GM23338 (cell line): ENCODE measurements around the gene ARHGEF10L. TPM values are rescaled to one million over a fixed set of nuclear protein-coding genes. Genes with fewer than 3 reads are reported as not detected.

Source experiments
- ATAC-seq: fragments of 200-7000 bp; cut with Tn5 transposase; 3 replicates; pipeline ENCODE4 v1.9.1; 2020
- DNase-seq: peaks from one replicate; pipeline ENCODE4 v3.0.0-alpha.2; 2015; ENCODE audit warnings: low spot score
- H2AFZ ChIP-seq: fragments of 200-600 bp; sonication (generic); 2 replicates; pipeline ENCODE4 v1.8.0; 2016; ENCODE audit warnings: antibody characterized with exemption, mild to moderate bottlenecking, moderate library complexity
- H3F3A ChIP-seq: fragments of 200-600 bp; sonication (generic); replicated peaks from 2 replicates; pipeline ENCODE4 v1.8.0; 2017; ENCODE audit warnings: antibody characterized with exemption, mixed run types, low read depth
- H3K27ac ChIP-seq: fragments of 200-600 bp; sonication (generic); 2 replicates; pipeline ENCODE4 v1.6.1; 2016; ENCODE audit warnings: low read depth
- H3K27me3 ChIP-seq: fragments of 200-600 bp; sonication (generic); 2 replicates; pipeline ENCODE4 v1.8.0; 2016; ENCODE audit warnings: mild to moderate bottlenecking, mixed run types, moderate library complexity; ENCODE audit not compliant: insufficient read depth
- H3K36me3 ChIP-seq: fragments of 200-600 bp; sonication (generic); 2 replicates; pipeline ENCODE4 v1.8.0; 2016; ENCODE audit warnings: mild to moderate bottlenecking; ENCODE audit not compliant: insufficient read depth
- H3K4me1 ChIP-seq: fragments of 200-600 bp; sonication (generic); 2 replicates; pipeline ENCODE4 v1.8.0; 2016; ENCODE audit warnings: mild to moderate bottlenecking, moderate library complexity; ENCODE audit not compliant: insufficient read depth
- H3K4me2 ChIP-seq: fragments of 200-600 bp; sonication (generic); 2 replicates; pipeline ENCODE4 v1.7.1; 2017; ENCODE audit warnings: mixed run types
- H3K4me3 ChIP-seq: fragments of 200-600 bp; sonication (generic); 2 replicates; pipeline ENCODE4 v1.6.1; 2016; ENCODE audit warnings: mixed run types
- H3K79me2 ChIP-seq: fragments of 200-600 bp; sonication (generic); replicated peaks from 2 replicates; pipeline ENCODE4 v1.8.0; 2017; ENCODE audit warnings: mild to moderate bottlenecking; ENCODE audit not compliant: insufficient read depth
- H3K9me2 ChIP-seq: fragments of 200-600 bp; sonication (generic); 2 replicates; pipeline ENCODE4 v1.8.0; 2017; ENCODE audit not compliant: insufficient read depth
- H4K20me1 ChIP-seq: fragments of 200-600 bp; sonication (generic); replicated peaks from 2 replicates; pipeline ENCODE4 v1.8.0; 2017; ENCODE audit warnings: mild to moderate bottlenecking; ENCODE audit not compliant: insufficient read depth
- H3K27ac Mint-ChIP-seq: 2 replicates; pipeline ENCODE4 v1.8.0; 2020; ENCODE audit warnings: inconsistent platforms, mild to moderate bottlenecking, moderate library complexity, mixed read lengths
- H3K27me3 Mint-ChIP-seq: 3 replicates; pipeline ENCODE4 v1.8.0; 2022; ENCODE audit warnings: low read depth, mild to moderate bottlenecking, moderate library complexity, mixed read lengths, inconsistent platforms; ENCODE audit not compliant: insufficient read depth, poor library complexity
- H3K36me3 Mint-ChIP-seq: 3 replicates; pipeline ENCODE4 v1.8.0; 2021; ENCODE audit warnings: low read depth, mild to moderate bottlenecking, inconsistent platforms, moderate library complexity, mixed read lengths
- H3K4me1 Mint-ChIP-seq: 3 replicates; pipeline ENCODE4 v1.8.0; 2020; ENCODE audit warnings: mild to moderate bottlenecking, inconsistent platforms, mixed read lengths
- H3K4me3 Mint-ChIP-seq: 3 replicates; pipeline ENCODE4 v1.8.0; 2021; ENCODE audit warnings: moderate library complexity, mild to moderate bottlenecking, inconsistent platforms, mixed read lengths
- H3K9me3 Mint-ChIP-seq: 3 replicates; pipeline ENCODE4 v1.8.0; 2020; ENCODE audit warnings: moderate library complexity, mild to moderate bottlenecking, inconsistent platforms, mixed read lengths
- CREB1 ChIP-seq: fragments of 250-450 bp; sonication (Bioruptor Pico); IDR thresholded peaks from 2 replicates; pipeline ENCODE4 v1.5.0; 2020; ENCODE audit warnings: low read depth, mild to moderate bottlenecking, moderate library complexity
- CTCF ChIP-seq, 2 experiments: fragments of 200-600 bp in 1 of 2; sonication (generic) in 1 of 2; conservative IDR thresholded peaks; 2 replicates each; pipeline versions ENCODE4 v1.5.1 to v1.6.1; 2016 to 2017; ENCODE audit warnings: antibody characterized with exemption in 2 of 2, low read depth in 2 of 2, mild to moderate bottlenecking in 2 of 2, moderate library complexity in 1 of 2
- ETS1 ChIP-seq: IDR thresholded peaks from 2 replicates; pipeline ENCODE4 v1.6.1; 2016; ENCODE audit warnings: antibody characterized with exemption
- EZH2 ChIP-seq: fragments of 200-600 bp; sonication (generic); IDR thresholded peaks from one replicate; pipeline ENCODE4 v1.8.0; 2017; ENCODE audit warnings: antibody characterized with exemption, mild to moderate bottlenecking, low read depth; ENCODE audit not compliant: unreplicated experiment
- JUNB ChIP-seq: IDR thresholded peaks from one replicate; pipeline ENCODE4 v1.6.1; 2016; ENCODE audit warnings: antibody characterized with exemption; ENCODE audit not compliant: unreplicated experiment
- NANOG ChIP-seq: IDR thresholded peaks from 2 replicates; pipeline ENCODE4 v1.6.1; 2016; ENCODE audit warnings: antibody characterized with exemption, borderline replicate concordance
- POLR2AphosphoS5 ChIP-seq: IDR thresholded peaks from 2 replicates; pipeline ENCODE4 v1.6.1; 2016; ENCODE audit warnings: antibody characterized with exemption, low read depth
- REST ChIP-seq: IDR thresholded peaks from one replicate; pipeline ENCODE4 v1.6.1; 2018; ENCODE audit warnings: antibody characterized with exemption; ENCODE audit not compliant: unreplicated experiment
- STAT1 ChIP-seq: IDR thresholded peaks from one replicate; pipeline ENCODE4 v1.6.1; 2016; ENCODE audit warnings: antibody characterized with exemption; ENCODE audit not compliant: unreplicated experiment
- ZNF114 ChIP-seq: fragments of 250-450 bp; sonication (Bioruptor Pico); IDR thresholded peaks from 2 replicates; pipeline ENCODE4 v1.5.0; 2020; ENCODE audit warnings: mild to moderate bottlenecking, moderate library complexity
- ZNF331 ChIP-seq: fragments of 250-450 bp; sonication (Bioruptor Pico); IDR thresholded peaks from 2 replicates; pipeline ENCODE4 v1.5.0; 2020; ENCODE audit warnings: low read depth, mild to moderate bottlenecking, moderate library complexity
- polyA plus RNA-seq: library from polyadenylated mRNA; unstranded; fragments of >200 nt; fragmentation: Nextera tagmentation; extraction: Ambion mirVana; gene quantifications from 2 replicates; pipeline ENCODE4 v1.2.1, GENCODE V29; 2016
- total RNA-seq: library from RNA; depleted of rRNA; stranded (reverse); fragments of >200 nt; shearing (Covaris generic); gene quantifications from 2 replicates; pipeline ENCODE4 v1.2.3, GENCODE V29; 2014

ARHGEF10L gene
- total and polyA plus RNA-seq, 2 experiments from 2014 or later: 12.1 to 46.8 TPM

- ATAC-seq (peak; percentile 92), DNase-seq (peak; percentile 80)
- Histone ChIP-seq H2AFZ (no peak overlapping the region), H3K4me1 (no peaks in the 10 kb centered on the region), H3K4me3 (no peak overlapping the region), H3F3A (no peaks in the 10 kb centered on the region), H3K79me2 (no peaks in the 10 kb centered on the region), H3K4me2 (no peak overlapping the region), H3K27me3 (no peaks in the 10 kb centered on the region), H4K20me1 (no peaks in the 10 kb centered on the region), H3K27ac (no peak overlapping the region), H3K9me2 (no peaks in the 10 kb centered on the region), H3K36me3 (peaks cover 4% of the 10 kb centered on the region; the same call in 1 of the 2 replicates)
- H3K4me3 Mint-ChIP-seq: no peak overlapping the region
- H3K36me3 Mint-ChIP-seq: peaks cover 36% of the 10 kb centered on the region
- TF ChIP-seq CTCF (conservative IDR thresholded peaks at IDR 0.05; ENCODE audit: low read depth in 2 of 2) (peak; percentile 73 to 81), ZNF331 (no peak)
- H3K4me1 Mint-ChIP-seq: no peaks in the 10 kb centered on the region
- peaks cover 3% of the 10 kb centered on the region for H3K27me3 Mint-ChIP-seq
- H3K9me3 Mint-ChIP-seq: no peaks in the 10 kb centered on the region; the same call in 2 of the 3 replicates
- H3K27ac Mint-ChIP-seq: no peak overlapping the region
These were observed 114.3 kb downstream of the ARHGEF10L start for GRCh38 chr1:17653728-17654351.

GRCh38 chr1:17654519-17654918 lies 115.0 kb downstream of the ARHGEF10L start:
- Histone ChIP-seq H3K9me2 (no peaks in the 10 kb centered on the region), H3K27me3 (no peaks in the 10 kb centered on the region), H3F3A (no peaks in the 10 kb centered on the region), H4K20me1 (no peaks in the 10 kb centered on the region), H2AFZ (no peak overlapping the region), H3K36me3 (peaks cover 4% of the 10 kb centered on the region; the same call in 1 of the 2 replicates), H3K4me3 (no peak overlapping the region), H3K4me1 (no peaks in the 10 kb centered on the region), H3K27ac (no peak overlapping the region), H3K4me2 (no peak overlapping the region), H3K79me2 (no peaks in the 10 kb centered on the region)
- DNase-seq: no peak
- Mint-ChIP-seq H3K27ac (no peak overlapping the region), H3K27me3 (peaks cover 3% of the 10 kb centered on the region), H3K4me1 (no peaks in the 10 kb centered on the region), H3K9me3 (no peaks in the 10 kb centered on the region; the same call in 2 of the 3 replicates), H3K36me3 (peaks cover 37% of the 10 kb centered on the region), H3K4me3 (no peak overlapping the region)
- ATAC-seq: no peak
- TF ChIP-seq NANOG (no peak), REST (no peak), STAT1 (no peak), ETS1 (no peak), POLR2AphosphoS5 (no peak), JUNB (no peak), CTCF (conservative IDR thresholded peaks at IDR 0.05; ENCODE audit: low read depth in 2 of 2) (no peak), ZNF114 (CRISPR knock-in tag) (no peak), CREB1 (CRISPR knock-in tag) (no peak), EZH2 (no peak)
